Activated T-helper 1 cell treated with anti-CD3 and anti-CD28 coated beads, Interleukin-12 subunit alpha, Interleukin-12 subunit beta, Interleukin-2, Interleukin-4 antibody, amounts not matched to agents 30 ng/mL and 10 ng/mL and 1 ng/mL, durations not matched to agents 14 hours and 24 hours and 36 hours (primary cell): ENCODE results near the gene SLC9A6. TPM values are rescaled to one million over a fixed set of nuclear protein-coding genes. Genes with fewer than 3 reads are reported as not detected.
"Not testable (repeated sequence)": the region's sequence is repeated elsewhere in the genome, so short reads cannot be mapped to it uniquely, and the experiment has no call there.

Experiments used
- DNase-seq: peaks from one replicate; pipeline ENCODE4 v3.0.0; 2021; ENCODE audit warnings: low spot score
- H3K27ac Mint-ChIP-seq: one replicate; pipeline ENCODE4 v1.8.0; 2021; ENCODE audit warnings: mild to moderate bottlenecking, mixed read lengths
- H3K27me3 Mint-ChIP-seq: one replicate; pipeline ENCODE4 v1.8.0; 2022; ENCODE audit warnings: mild to moderate bottlenecking, moderate library complexity, mixed read lengths; ENCODE audit not compliant: insufficient read depth
- H3K36me3 Mint-ChIP-seq: one replicate; pipeline ENCODE4 v1.8.0; 2021; ENCODE audit warnings: low read depth, mixed read lengths
- H3K4me1 Mint-ChIP-seq: one replicate; pipeline ENCODE4 v1.8.0; 2021; ENCODE audit warnings: low read depth, mixed read lengths
- H3K4me3 Mint-ChIP-seq: one replicate; pipeline ENCODE4 v1.8.0; 2021; ENCODE audit warnings: mild to moderate bottlenecking, moderate library complexity, mixed read lengths
- H3K9me3 Mint-ChIP-seq: one replicate; pipeline ENCODE4 v1.8.0; 2021; ENCODE audit warnings: mixed read lengths
- intact Hi-C: fragments of 100-400 bp; cut with micrococcal nuclease; formaldehyde crosslinking; loops from one replicate; pipeline ENCODE4 v1.15.1; 2024
- total RNA-seq: library from RNA; stranded (reverse); gene quantifications from 2 replicates; pipeline ENCODE4 v1.2.3, GENCODE V29; 2022

The SLC9A6 gene
- total RNA-seq, 1 donor from 2014 or later: 13.4 TPM

GRCh38 chrX:136086521-136086920 lies 101.3 kb downstream of the SLC9A6 start:
- Mint-ChIP-seq H3K4me1 (no peaks in the 10 kb centered on the region), H3K27me3 (peaks cover 2% of the 10 kb centered on the region), H3K9me3 (no peaks in the 10 kb centered on the region), H3K4me3 (no peak overlapping the region), H3K27ac (no peak overlapping the region), H3K36me3 (no peaks in the 10 kb centered on the region)
- intact Hi-C loops: no loop called here
- no peak for DNase-seq

GRCh38 chrX:136091898-136092297 lies 106.7 kb downstream of the SLC9A6 start:
- H3K4me3 Mint-ChIP-seq, H3K9me3 Mint-ChIP-seq, H3K36me3 Mint-ChIP-seq, H3K4me1 Mint-ChIP-seq, DNase-seq, intact Hi-C loops, H3K27ac Mint-ChIP-seq, H3K27me3 Mint-ChIP-seq: not testable (repeated sequence)

- intact Hi-C loops: no loop called here
- Mint-ChIP-seq H3K4me3 (no peak overlapping the region), H3K36me3 (no peaks in the 10 kb centered on the region), H3K9me3 (no peaks in the 10 kb centered on the region), H3K4me1 (no peaks in the 10 kb centered on the region), H3K27ac (no peak overlapping the region), H3K27me3 (no peaks in the 10 kb centered on the region)
- DNase-seq: no peak
These were observed 109.7 kb downstream of the SLC9A6 start for GRCh38 chrX:136094962-136095361.

Other genes with a start within 250 kb of the SLC9A6 start
- not detected in 2 replicates for gene CT45A3, start 217.2 kb upstream of the SLC9A6 start, total RNA-seq
- not detected in 2 replicates for gene CT45A5, start 199.9 kb upstream of the SLC9A6 start, total RNA-seq
- gene CT45A6, start 182.6 kb upstream of the SLC9A6 start, total RNA-seq: not detected in 2 replicates
- gene CT45A2, start 165.4 kb upstream of the SLC9A6 start, total RNA-seq: not detected in 2 replicates
- not detected in 2 replicates for gene CT45A7, start 148.2 kb upstream of the SLC9A6 start, total RNA-seq
- gene CT45A8, start 130.9 kb upstream of the SLC9A6 start, total RNA-seq: not detected in 2 replicates
- not detected in 2 replicates for gene CT45A9, start 113.6 kb upstream of the SLC9A6 start, total RNA-seq
- not detected in 2 replicates for gene CT45A10, start 92.0 kb upstream of the SLC9A6 start, total RNA-seq
- gene SAGE1, start 91.7 kb upstream of the SLC9A6 start, total RNA-seq: not detected in 2 replicates
- gene MMGT1, start 11.4 kb upstream of the SLC9A6 start, total RNA-seq: 25.2 and 26.4 TPM in 2 replicates
- gene FHL1, start 162.1 kb downstream of the SLC9A6 start, total RNA-seq: 8.5 and 8.7 TPM in 2 replicates